Endothelial cell of umbilical vein (primary cell): ENCODE measurements around the gene HLA-DQA1. TPM values are rescaled to one million over a fixed set of nuclear protein-coding genes. Genes with fewer than 3 reads are reported as not detected.

Source experiments
- BruUV-seq: library from RNA; stranded (reverse); fragments of 400-500 nt; replicated peaks from 2 replicates; lab custom pipeline; 2021; lab: Mats Ljungman, UMichigan
- CTCF ChIA-PET: fragments of 300-600, 350-600 bp; sonication (Branson Sonifier 250); formaldehyde crosslinking; loops from one replicate; lab custom pipeline; 2021; ENCODE audit warnings: antibody characterized with exemption, inconsistent platforms; lab: Charles Lee
- POLR2A ChIA-PET: fragments of 300-600, 350-600 bp; sonication (Branson Sonifier 250); formaldehyde crosslinking; loops from one replicate; lab custom pipeline; 2021; ENCODE audit warnings: antibody characterized with exemption, inconsistent platforms; lab: Charles Lee
- DNase-seq: peaks from one replicate; pipeline ENCODE4 v3.0.0-alpha.2; 2011; ENCODE audit warnings: low read depth, low spot score
- FAIRE-seq: peaks from 2 replicates; lab custom pipeline; 2011; peaks lifted over from hg19 to GRCh38; lab: Jason Lieb, UNC
- H2AFZ ChIP-seq: 2 replicates; pipeline ENCODE4 v1.6.0; 2012; ENCODE audit warnings: low read depth, low read length, control low read depth, inconsistent platforms
- H3K27ac ChIP-seq: 2 replicates; pipeline ENCODE4 v1.5.1; 2011; ENCODE audit warnings: low read depth, mild to moderate bottlenecking, control low read depth, low read length, moderate library complexity; ENCODE audit not compliant: insufficient read depth
- H3K27me3 ChIP-seq, 2 experiments: 2 replicates each; pipeline versions ENCODE4 v1.6.0 to v1.6.1; 2011; ENCODE audit warnings: low read length in 2 of 2, mixed read lengths in 1 of 2; ENCODE audit not compliant: control insufficient read depth in 2 of 2, insufficient read depth in 2 of 2
- H3K36me3 ChIP-seq, 2 experiments: 2 replicates in 1 of 2; 3 replicates in 1 of 2; pipeline ENCODE4 v1.5.1; 2011; ENCODE audit warnings: low read length in 2 of 2, mild to moderate bottlenecking in 1 of 2, moderate library complexity in 1 of 2; ENCODE audit not compliant: control insufficient read depth in 2 of 2, insufficient read depth in 2 of 2; ENCODE audit errors: extremely low read depth in 1 of 2
- H3K4me1 ChIP-seq: 3 replicates; pipeline ENCODE4 v1.5.1; 2011; ENCODE audit warnings: mild to moderate bottlenecking, low read length; ENCODE audit not compliant: control insufficient read depth, insufficient read depth; ENCODE audit errors: extremely low read depth
- H3K4me2 ChIP-seq: 2 replicates; pipeline ENCODE4 v1.6.1; 2011; ENCODE audit warnings: low read length, control low read depth, mixed read lengths; ENCODE audit not compliant: insufficient read depth
- H3K4me3 ChIP-seq, 3 experiments: fragments of 200-600 bp in 1 of 3; sonication (generic), shearing (Covaris generic) in 1 of 3; replicated peaks in 1 of 3; 2 replicates each; pipeline ENCODE4 v1.5.1; 2011 to 2016; ENCODE audit warnings: control low read depth in 3 of 3, low read length in 3 of 3, mild to moderate bottlenecking in 2 of 3, inconsistent platforms in 1 of 3, low read depth in 1 of 3, moderate library complexity in 1 of 3; ENCODE audit not compliant: insufficient read depth in 1 of 3
- H3K79me2 ChIP-seq: 2 replicates; pipeline ENCODE4 v1.6.0; 2012; ENCODE audit warnings: low read length, inconsistent platforms; ENCODE audit not compliant: control insufficient read depth, insufficient read depth
- H3K9ac ChIP-seq: replicated peaks from 2 replicates; pipeline ENCODE3; 2011; ENCODE audit warnings: low read length, control low read depth; ENCODE audit not compliant: insufficient read depth; ENCODE audit errors: extremely low read depth
- H3K9me1 ChIP-seq: replicated peaks from 3 replicates; pipeline ENCODE4 v1.6.0; 2011; ENCODE audit warnings: mild to moderate bottlenecking, low read length; ENCODE audit not compliant: control insufficient read depth, insufficient read depth; ENCODE audit errors: extremely low read depth
- H3K9me3 ChIP-seq: replicated peaks from 2 replicates; pipeline ENCODE4 v1.5.1; 2012; ENCODE audit warnings: low read length, inconsistent platforms; ENCODE audit not compliant: control insufficient read depth, insufficient read depth
- H4K20me1 ChIP-seq: replicated peaks from 2 replicates; pipeline ENCODE3; 2011; ENCODE audit warnings: mild to moderate bottlenecking, low read length; ENCODE audit not compliant: control insufficient read depth, insufficient read depth; ENCODE audit errors: extremely low read depth
- CTCF ChIP-seq, 2 donors: IDR thresholded peaks; 1 replicate in 1 of 2; 2 replicates in 1 of 2; pipeline ENCODE4 v1.5.1; 2011; ENCODE audit warnings: low read length in 2 of 2, mild to moderate bottlenecking in 2 of 2, moderate library complexity in 2 of 2, control low read depth in 1 of 2, inconsistent platforms in 1 of 2, low read depth in 1 of 2; ENCODE audit not compliant: insufficient read depth in 1 of 2; ENCODE audit errors: extremely low read depth in 1 of 2
- EZH2 ChIP-seq: IDR thresholded peaks from 2 replicates; pipeline ENCODE4 v1.6.1; 2012; ENCODE audit warnings: borderline replicate concordance, low read depth, mild to moderate bottlenecking, moderate library complexity, low read length, inconsistent platforms; ENCODE audit not compliant: severe bottlenecking
- FOS ChIP-seq: IDR thresholded peaks from 2 replicates; pipeline ENCODE4 v1.6.1; 2011; ENCODE audit warnings: mild to moderate bottlenecking, low read length, moderate library complexity, borderline replicate concordance; ENCODE audit not compliant: insufficient read depth
- GATA2 ChIP-seq: IDR thresholded peaks from 2 replicates; pipeline ENCODE4 v1.7.0; 2011; ENCODE audit warnings: low read depth, mild to moderate bottlenecking, moderate library complexity, mixed read lengths, low read length; ENCODE audit not compliant: insufficient read length, insufficient read depth
- JUN ChIP-seq: IDR thresholded peaks from 2 replicates; pipeline ENCODE4 v1.6.1; 2011; ENCODE audit warnings: borderline replicate concordance, low read depth; ENCODE audit not compliant: insufficient read length, insufficient read depth
- MAX ChIP-seq: IDR thresholded peaks from 2 replicates; pipeline ENCODE4 v1.6.1; 2011; ENCODE audit not compliant: insufficient read depth, insufficient read length
- MYC ChIP-seq: IDR thresholded peaks from one replicate; pipeline ENCODE4 v1.6.1; 2011; ENCODE audit warnings: mild to moderate bottlenecking, low read depth, low read length
- POLR2A ChIP-seq: IDR thresholded peaks from 2 replicates; pipeline ENCODE4 v1.6.1; 2012; ENCODE audit warnings: low read depth, mild to moderate bottlenecking, control low read depth, low read length
- POLR2AphosphoS5 ChIP-seq: IDR thresholded peaks from 2 replicates; pipeline ENCODE4 v1.6.1; 2012; ENCODE audit warnings: low read depth, mild to moderate bottlenecking, control low read depth, low read length, moderate library complexity; ENCODE audit not compliant: insufficient read depth
- dilution Hi-C: fragments of 300-500 bp; cut with MboI; formaldehyde crosslinking; loops from one replicate; pipeline ENCODE4 v1.15.0; 2019; ENCODE audit warnings: low sequenced_read_pairs; ENCODE audit not compliant: extremely low pct_ligation_motif_present
- intact Hi-C: fragments of 100-400 bp; cut with micrococcal nuclease; formaldehyde crosslinking; loops from one replicate; pipeline ENCODE4 v1.10.0; 2022
- polyA plus RNA-seq, 4 experiments: library from polyadenylated mRNA; depleted of rRNA in 3 of 4; stranded (reverse) in 3 of 4; unstranded in 1 of 4; fragments of >200 nt; gene quantifications; 2 replicates each; pipeline versions ENCODE4 v1.2.1 to v1.2.3, GENCODE V29; 2011 to 2012; ENCODE audit warnings: missing spikeins in 1 of 4
- total RNA-seq: library from RNA; stranded (reverse); gene quantifications from 2 replicates; pipeline ENCODE4 v1.2.3, GENCODE V29; 2021

HLA-DQA1 gene
- total and polyA plus RNA-seq, 2 donors (not counting 3 experiments of a cell fraction or from before 2014, with no cell fraction given): not detected

GRCh38 chr6:32642720-32643106 lies 5.5 kb downstream of the HLA-DQA1 start:
- no peak overlapping the region for H3K4me3 ChIP-seq
- dilution Hi-C loops: no loop called here

More at GRCh38 chr6:32642720-32643106, 5.5 kb downstream of the HLA-DQA1 start:
- no peaks in the 10 kb centered on the region for H3K9me3 ChIP-seq
- H3K27ac ChIP-seq: no peak overlapping the region
- no peaks in the 10 kb centered on the region for H3K79me2 ChIP-seq
- H3K4me2 ChIP-seq: no peak overlapping the region
- H3K9ac ChIP-seq: no peak overlapping the region
- H3K36me3 ChIP-seq: no peaks in the 10 kb centered on the region
- H3K9me1 ChIP-seq: no peaks in the 10 kb centered on the region
- intact Hi-C loops: no loop called here
- BruUV-seq: no TSS peak
- no peaks in the 10 kb centered on the region for H3K4me1 ChIP-seq
- TF ChIP-seq JUN (no peak), POLR2A (no peak), MYC (no peak), MAX (no peak), CTCF (IDR thresholded peaks at IDR 0.05; ENCODE audit: extremely low read depth in 1 of 2, insufficient read depth in 1 of 2, low read depth in 1 of 2, low read length in 2 of 2) (no peak), FOS (no peak), GATA2 (no peak), EZH2 (no peak), POLR2AphosphoS5 (no peak)
- CTCF ChIA-PET: no interaction called here
- POLR2A ChIA-PET: no interaction called here
- FAIRE-seq: no peak
- DNase-seq: no peak
- no peaks in the 10 kb centered on the region for H3K27me3 ChIP-seq
- H2AFZ ChIP-seq: no peak overlapping the region
- no peaks in the 10 kb centered on the region for H4K20me1 ChIP-seq
